ENCODE data around the gene OXNAD1. TPM values are rescaled to one million over a fixed set of nuclear protein-coding genes. Genes with fewer than 3 reads are reported as not detected.

OXNAD1 gene
- polyA plus RNA-seq, 1 of the 3 experiments (the other 2 are of a cell fraction): 6.9 TPM

- CTCF ChIA-PET: interaction anchor here (1.0 kb wide), 1 partner anchor 8 kb away, joined by 3 read pairs; no protein-coding TSS in a partner anchor
- Histone ChIP-seq H3K9ac (no peak overlapping the region), H3K4me3 (ENCODE audit: low read depth in 2 of 2, low read length in 1 of 2) (no peak overlapping the region), H3K27ac (ENCODE audit: low read depth in 2 of 2, low read length in 1 of 2) (no peak overlapping the region), H2AFZ (ENCODE audit: low read depth) (no peak overlapping the region), H3K4me2 (no peak overlapping the region), H3K79me2 (ENCODE audit: insufficient read depth) (no peaks in the 10 kb centered on the region), H3K9me3 (peaks cover 4% of the 10 kb centered on the region; the same call in 1 of the 2 replicates), H3F3A (replicated peaks; ENCODE audit: insufficient read depth) (no peaks in the 10 kb centered on the region), H3K36me3 (replicated peaks in 1 of 2; ENCODE audit: control insufficient read depth in 1 of 2, insufficient read depth in 2 of 2, low read length in 1 of 2) (peaks cover 36 to 72% of the 10 kb centered on the region in 2 experiments), H3K27me3 (ENCODE audit: insufficient read depth) (no peaks in the 10 kb centered on the region), H3K9me2 (no peaks in the 10 kb centered on the region), H4K20me1 (ENCODE audit: insufficient read depth) (no peaks in the 10 kb centered on the region), H3K4me1 (ENCODE audit: control insufficient read depth in 1 of 2, insufficient read depth in 2 of 2, low read depth in 1 of 2, low read length in 1 of 2) (peaks cover 0 to 4% of the 10 kb centered on the region in 2 experiments; a peak in 1 of 4 replicates)
- DNase-seq: no peak
- POLR2A ChIA-PET: no interaction called here
- TF ChIP-seq, protein P1, sequence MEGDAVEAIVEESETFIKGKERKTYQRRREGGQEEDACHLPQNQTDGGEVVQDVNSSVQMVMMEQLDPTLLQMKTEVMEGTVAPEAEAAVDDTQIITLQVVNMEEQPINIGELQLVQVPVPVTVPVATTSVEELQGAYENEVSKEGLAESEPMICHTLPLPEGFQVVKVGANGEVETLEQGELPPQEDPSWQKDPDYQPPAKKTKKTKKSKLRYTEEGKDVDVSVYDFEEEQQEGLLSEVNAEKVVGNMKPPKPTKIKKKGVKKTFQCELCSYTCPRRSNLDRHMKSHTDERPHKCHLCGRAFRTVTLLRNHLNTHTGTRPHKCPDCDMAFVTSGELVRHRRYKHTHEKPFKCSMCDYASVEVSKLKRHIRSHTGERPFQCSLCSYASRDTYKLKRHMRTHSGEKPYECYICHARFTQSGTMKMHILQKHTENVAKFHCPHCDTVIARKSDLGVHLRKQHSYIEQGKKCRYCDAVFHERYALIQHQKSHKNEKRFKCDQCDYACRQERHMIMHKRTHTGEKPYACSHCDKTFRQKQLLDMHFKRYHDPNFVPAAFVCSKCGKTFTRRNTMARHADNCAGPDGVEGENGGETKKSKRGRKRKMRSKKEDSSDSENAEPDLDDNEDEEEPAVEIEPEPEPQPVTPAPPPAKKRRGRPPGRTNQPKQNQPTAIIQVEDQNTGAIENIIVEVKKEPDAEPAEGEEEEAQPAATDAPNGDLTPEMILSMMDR (IDR thresholded peaks at IDR 0.05): no peak
- no peak for TF ChIP-seq TAF1 (IDR thresholded peaks at IDR 0.05; ENCODE audit: borderline replicate concordance, low read depth, low read length)
- no peak for TF ChIP-seq SIN3A (IDR thresholded peaks at IDR 0.05; ENCODE audit: borderline replicate concordance, low read depth, low read length)
- TF ChIP-seq, protein P2, sequence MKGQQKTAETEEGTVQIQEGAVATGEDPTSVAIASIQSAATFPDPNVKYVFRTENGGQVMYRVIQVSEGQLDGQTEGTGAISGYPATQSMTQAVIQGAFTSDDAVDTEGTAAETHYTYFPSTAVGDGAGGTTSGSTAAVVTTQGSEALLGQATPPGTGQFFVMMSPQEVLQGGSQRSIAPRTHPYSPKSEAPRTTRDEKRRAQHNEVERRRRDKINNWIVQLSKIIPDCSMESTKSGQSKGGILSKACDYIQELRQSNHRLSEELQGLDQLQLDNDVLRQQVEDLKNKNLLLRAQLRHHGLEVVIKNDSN (IDR thresholded peaks at IDR 0.05; ENCODE audit: borderline replicate concordance, low read depth): no peak
- TF ChIP-seq SMC3 (IDR thresholded peaks at IDR 0.05; ENCODE audit: low read depth, low read length): no peak
- no peak for TF ChIP-seq GATA2 (CRISPR knock-in tag; IDR thresholded peaks at IDR 0.05)
- TF ChIP-seq NFIC (IDR thresholded peaks at IDR 0.05; ENCODE audit: borderline replicate concordance): no peak
- no peak for TF ChIP-seq TCF12 (IDR thresholded peaks at IDR 0.05)
- TF ChIP-seq, protein P3, sequence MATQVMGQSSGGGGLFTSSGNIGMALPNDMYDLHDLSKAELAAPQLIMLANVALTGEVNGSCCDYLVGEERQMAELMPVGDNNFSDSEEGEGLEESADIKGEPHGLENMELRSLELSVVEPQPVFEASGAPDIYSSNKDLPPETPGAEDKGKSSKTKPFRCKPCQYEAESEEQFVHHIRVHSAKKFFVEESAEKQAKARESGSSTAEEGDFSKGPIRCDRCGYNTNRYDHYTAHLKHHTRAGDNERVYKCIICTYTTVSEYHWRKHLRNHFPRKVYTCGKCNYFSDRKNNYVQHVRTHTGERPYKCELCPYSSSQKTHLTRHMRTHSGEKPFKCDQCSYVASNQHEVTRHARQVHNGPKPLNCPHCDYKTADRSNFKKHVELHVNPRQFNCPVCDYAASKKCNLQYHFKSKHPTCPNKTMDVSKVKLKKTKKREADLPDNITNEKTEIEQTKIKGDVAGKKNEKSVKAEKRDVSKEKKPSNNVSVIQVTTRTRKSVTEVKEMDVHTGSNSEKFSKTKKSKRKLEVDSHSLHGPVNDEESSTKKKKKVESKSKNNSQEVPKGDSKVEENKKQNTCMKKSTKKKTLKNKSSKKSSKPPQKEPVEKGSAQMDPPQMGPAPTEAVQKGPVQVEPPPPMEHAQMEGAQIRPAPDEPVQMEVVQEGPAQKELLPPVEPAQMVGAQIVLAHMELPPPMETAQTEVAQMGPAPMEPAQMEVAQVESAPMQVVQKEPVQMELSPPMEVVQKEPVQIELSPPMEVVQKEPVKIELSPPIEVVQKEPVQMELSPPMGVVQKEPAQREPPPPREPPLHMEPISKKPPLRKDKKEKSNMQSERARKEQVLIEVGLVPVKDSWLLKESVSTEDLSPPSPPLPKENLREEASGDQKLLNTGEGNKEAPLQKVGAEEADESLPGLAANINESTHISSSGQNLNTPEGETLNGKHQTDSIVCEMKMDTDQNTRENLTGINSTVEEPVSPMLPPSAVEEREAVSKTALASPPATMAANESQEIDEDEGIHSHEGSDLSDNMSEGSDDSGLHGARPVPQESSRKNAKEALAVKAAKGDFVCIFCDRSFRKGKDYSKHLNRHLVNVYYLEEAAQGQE (IDR thresholded peaks at IDR 0.05; ENCODE audit: low read depth, low read length): no peak
- no peak for TF ChIP-seq GABPA (IDR thresholded peaks at IDR 0.05; ENCODE audit: low read depth)
- TF ChIP-seq IRF3 (IDR thresholded peaks at IDR 0.05; ENCODE audit: low read depth, low read length): no peak
- no peak for TF ChIP-seq RXRA (IDR thresholded peaks at IDR 0.05; ENCODE audit: borderline replicate concordance, low read depth)
- no peak for TF ChIP-seq ELF1 (IDR thresholded peaks at IDR 0.05)
- no peak for TF ChIP-seq EZH2phosphoT487 (IDR thresholded peaks at IDR 0.05; ENCODE audit: borderline replicate concordance, low read depth)
- TF ChIP-seq JUND (IDR thresholded peaks at IDR 0.05): no peak
- TF ChIP-seq POLR2AphosphoS5 (IDR thresholded peaks at IDR 0.05; ENCODE audit: low read depth, low read length): no peak
- no peak for TF ChIP-seq RAD21 (IDR thresholded peaks at IDR 0.05; ENCODE audit: low read length)
- TF ChIP-seq FOSL2 (IDR thresholded peaks at IDR 0.05; ENCODE audit: borderline replicate concordance, low read depth): no peak
- WGBS (ENCODE audit: low lambda C conversion rate): 92% methylated on average over 6 of the region's 6 CpGs
Measured at GRCh38 chr3:16298891-16299290, 33.9 kb downstream of the OXNAD1 start.
